Uterus (tissue), 4 donors: Measurements from ENCODE around the gene DDX3X. TPM values are rescaled to one million over a fixed set of nuclear protein-coding genes. Genes with fewer than 3 reads are reported as not detected.

Source experiments
- DNase-seq, 2 donors: peaks; one replicate each; pipeline ENCODE4 v3.0.0-alpha.2; 2019 to 2020
- H3K27ac ChIP-seq, 2 donors: fragments of 200-600 bp; sonication (generic); 1 replicate in 1 of 2; 2 replicates in 1 of 2; pipeline ENCODE4 v1.5.1; 2016 to 2018
- H3K27me3 ChIP-seq, 2 donors: fragments of 200-600 bp; sonication (generic); one replicate each; pipeline ENCODE4 v1.5.1; 2018 to 2019; ENCODE audit warnings: control low read depth in 1 of 2
- H3K36me3 ChIP-seq, 2 donors: fragments of 200-600 bp; sonication (generic); one replicate each; pipeline ENCODE4 v1.5.1; 2019; ENCODE audit warnings: control low read depth in 1 of 2
- H3K4me1 ChIP-seq, 2 donors: fragments of 200-600 bp; sonication (generic); one replicate each; pipeline ENCODE4 v1.5.1; 2018 to 2019; ENCODE audit warnings: control low read depth in 1 of 2
- H3K4me3 ChIP-seq, 2 donors: fragments of 200-600 bp; sonication (generic); 1 replicate in 1 of 2; 2 replicates in 1 of 2; pipeline ENCODE4 v1.5.1; 2018 to 2019; ENCODE audit warnings: mild to moderate bottlenecking in 1 of 2
- H3K9me3 ChIP-seq, 2 donors: fragments of 200-600 bp; sonication (generic); one replicate each; pipeline ENCODE4 v1.5.1; 2019; ENCODE audit warnings: control low read depth in 1 of 2
- CTCF ChIP-seq, 4 experiments: fragments of 200-600 bp in 2 of 4; fragments of 450-650 bp in 2 of 4; sonication (generic) in 2 of 4; IDR thresholded peaks; one replicate each; pipeline ENCODE4 v1.5.1; 2016 to 2019; ENCODE audit warnings: antibody characterized with exemption in 4 of 4, mild to moderate bottlenecking in 2 of 4, moderate library complexity in 1 of 4
- POLR2A ChIP-seq, 2 donors: fragments of 450-650 bp; IDR thresholded peaks; one replicate each; pipeline ENCODE4 v1.6.1; 2016; ENCODE audit warnings: antibody characterized with exemption in 2 of 2, mild to moderate bottlenecking in 1 of 2, moderate library complexity in 1 of 2
- intact Hi-C: fragments of 100-400 bp; cut with DNase I; formaldehyde crosslinking; loops from one replicate; pipeline ENCODE4 v1.15.1; 2023; ENCODE audit warnings: low total_unique reads
- total RNA-seq, 4 donors: library from RNA; depleted of rRNA in 3 of 4; stranded (reverse); fragments of >200 nt in 3 of 4; gene quantifications; one replicate each; pipeline versions ENCODE4 v1.1.0 to v1.2.4, GENCODE V29; 2014 to 2023
- donor health status: DM: yes; HTN: yes; CAD: no.

DDX3X gene
- total RNA-seq, 4 donors from 2014 or later = 124 to 387 (median 268) TPM

GRCh38 chrX:41329101-41329500 lies 4.9 kb upstream of the DDX3X start:
- DNase-seq = no peak
- Histone ChIP-seq H3K4me3 (no peak overlapping the region), H3K36me3 (no peaks in the 10 kb centered on the region), H3K9me3 (no peaks in the 10 kb centered on the region), H3K27ac (no peak overlapping the region), H3K4me1 (no peaks in the 10 kb centered on the region), H3K27me3 (no peaks in the 10 kb centered on the region)
- TF ChIP-seq CTCF (IDR thresholded peaks at IDR 0.05) = no peak
- no peak for TF ChIP-seq POLR2A (IDR thresholded peaks at IDR 0.05)
- intact Hi-C loops = no loop called here

GRCh38 chrX:41332005-41332404 lies 2.0 kb upstream of the DDX3X start:
- intact Hi-C loops = no loop called here
- TF ChIP-seq POLR2A (IDR thresholded peaks at IDR 0.05) = no peak
- no peak for TF ChIP-seq CTCF (IDR thresholded peaks at IDR 0.05)
- H3K4me1 ChIP-seq = no peaks in the 10 kb centered on the region
- H3K27ac ChIP-seq = peak overlapping the region; percentile 99
- no peaks in the 10 kb centered on the region for H3K27me3 ChIP-seq
- peak overlapping the region in 1 of 2 donors; percentile 86 for H3K4me3 ChIP-seq
- DNase-seq = no peak
- H3K36me3 ChIP-seq = no peaks in the 10 kb centered on the region
- H3K9me3 ChIP-seq = no peaks in the 10 kb centered on the region

GRCh38 chrX:41332408-41333002 lies 1.5 kb upstream of the DDX3X start:
- Histone ChIP-seq H3K36me3 (no peaks in the 10 kb centered on the region), H3K4me3 (peak overlapping the region; percentile 86 to 87), H3K4me1 (no peaks in the 10 kb centered on the region), H3K27ac (peak overlapping the region; percentile 99), H3K27me3 (no peaks in the 10 kb centered on the region), H3K9me3 (no peaks in the 10 kb centered on the region)
- no peak for TF ChIP-seq POLR2A (IDR thresholded peaks at IDR 0.05)
- TF ChIP-seq CTCF (IDR thresholded peaks at IDR 0.05) = no peak
- peak in 1 of 2 donors; percentile 60 for DNase-seq
- intact Hi-C loops = no loop called here

- Histone ChIP-seq H3K4me1 (no peaks in the 10 kb centered on the region), H3K27ac (peak overlapping the region; percentile 99), H3K9me3 (no peaks in the 10 kb centered on the region), H3K4me3 (peak overlapping the region; percentile 86 to 87), H3K27me3 (no peaks in the 10 kb centered on the region), H3K36me3 (no peaks in the 10 kb centered on the region)
- peak; percentile 87 to 90 for DNase-seq
- intact Hi-C loops = no loop called here
- TF ChIP-seq POLR2A (IDR thresholded peaks at IDR 0.05) = peak; percentile 51 to 71
- no peak for TF ChIP-seq CTCF (IDR thresholded peaks at IDR 0.05)
Measured at GRCh38 chrX:41333003-41333743, 789 bp upstream of the DDX3X start.
